GM12875 (cell line): ENCODE data around the gene GLB1L2.
"Not testable (repeated sequence)": the region's sequence is repeated elsewhere in the genome, so short reads cannot be mapped to it uniquely, and the experiment has no call there.

Experiments
- H3K4me3 ChIP-seq: one replicate; pipeline ENCODE4 v1.5.1; 2011; ENCODE audit warnings: low read depth, low read length, control low read depth
- CTCF ChIP-seq: IDR thresholded peaks from 2 replicates; pipeline ENCODE4 v1.5.1; 2011; ENCODE audit warnings: low read depth, mild to moderate bottlenecking, control low read depth, inconsistent platforms, low read length, moderate library complexity, borderline replicate concordance; ENCODE audit not compliant: insufficient read depth

The GLB1L2 gene

DNA sequence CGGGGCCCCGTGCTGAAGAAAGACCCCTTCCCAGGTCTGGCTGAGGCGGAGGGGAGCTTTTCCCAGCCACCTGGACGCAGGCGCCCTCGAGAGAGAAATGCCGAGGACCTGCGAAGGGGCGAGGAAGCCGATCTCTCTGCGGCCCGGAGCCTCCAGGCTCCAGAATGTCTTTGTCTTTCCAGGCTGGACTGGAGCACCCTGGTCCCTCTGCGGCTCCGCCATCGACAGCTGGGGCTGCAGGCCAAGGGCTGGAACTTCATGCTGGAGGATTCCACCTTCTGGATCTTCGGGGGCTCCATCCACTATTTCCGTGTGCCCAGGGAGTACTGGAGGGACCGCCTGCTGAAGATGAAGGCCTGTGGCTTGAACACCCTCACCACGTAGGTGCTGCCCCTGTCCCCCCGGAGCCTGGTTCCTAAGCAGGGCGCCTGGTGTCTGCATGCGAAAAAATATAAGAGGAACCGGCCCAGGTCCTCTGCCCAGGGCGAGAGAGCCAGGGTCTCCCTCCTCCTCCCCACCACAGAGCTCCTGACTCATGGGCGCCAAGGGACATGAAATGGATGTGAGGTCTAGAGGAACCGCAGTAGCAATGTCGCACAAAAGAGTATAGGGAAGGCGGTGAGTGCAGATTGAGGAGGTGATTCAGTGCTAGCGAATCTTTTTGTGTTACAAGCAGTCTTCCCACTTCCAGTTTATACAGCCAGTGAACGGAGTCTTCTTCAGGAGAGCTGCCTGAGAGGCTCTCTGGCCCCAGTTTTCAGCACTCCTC, 11.0 kb downstream of the GLB1L2 start:
- no peak overlapping the region for H3K4me3 ChIP-seq
- no peak for TF ChIP-seq CTCF

DNA sequence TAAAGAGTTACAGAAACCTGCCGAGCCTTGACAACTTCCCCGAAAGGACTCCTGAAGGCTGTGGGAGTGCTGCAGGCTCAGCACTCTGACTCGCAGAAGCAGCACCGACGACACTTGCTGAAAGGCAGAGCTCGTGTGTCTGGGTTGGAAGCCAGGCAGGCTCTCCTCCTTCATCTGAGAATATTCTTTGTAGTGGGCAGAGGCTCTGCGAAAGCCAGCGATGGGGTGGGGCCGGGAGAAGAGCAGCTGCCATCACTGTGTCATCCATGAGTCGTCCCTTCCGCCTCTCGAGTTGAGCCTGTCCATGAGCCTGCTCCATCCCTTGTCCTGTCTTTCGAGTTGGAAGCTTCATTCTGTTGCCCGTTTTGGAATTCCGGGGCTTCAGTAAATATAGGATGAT, 11.9 kb downstream of the GLB1L2 start:
- no peak for TF ChIP-seq CTCF
- H3K4me3 ChIP-seq = no peak overlapping the region

DNA sequence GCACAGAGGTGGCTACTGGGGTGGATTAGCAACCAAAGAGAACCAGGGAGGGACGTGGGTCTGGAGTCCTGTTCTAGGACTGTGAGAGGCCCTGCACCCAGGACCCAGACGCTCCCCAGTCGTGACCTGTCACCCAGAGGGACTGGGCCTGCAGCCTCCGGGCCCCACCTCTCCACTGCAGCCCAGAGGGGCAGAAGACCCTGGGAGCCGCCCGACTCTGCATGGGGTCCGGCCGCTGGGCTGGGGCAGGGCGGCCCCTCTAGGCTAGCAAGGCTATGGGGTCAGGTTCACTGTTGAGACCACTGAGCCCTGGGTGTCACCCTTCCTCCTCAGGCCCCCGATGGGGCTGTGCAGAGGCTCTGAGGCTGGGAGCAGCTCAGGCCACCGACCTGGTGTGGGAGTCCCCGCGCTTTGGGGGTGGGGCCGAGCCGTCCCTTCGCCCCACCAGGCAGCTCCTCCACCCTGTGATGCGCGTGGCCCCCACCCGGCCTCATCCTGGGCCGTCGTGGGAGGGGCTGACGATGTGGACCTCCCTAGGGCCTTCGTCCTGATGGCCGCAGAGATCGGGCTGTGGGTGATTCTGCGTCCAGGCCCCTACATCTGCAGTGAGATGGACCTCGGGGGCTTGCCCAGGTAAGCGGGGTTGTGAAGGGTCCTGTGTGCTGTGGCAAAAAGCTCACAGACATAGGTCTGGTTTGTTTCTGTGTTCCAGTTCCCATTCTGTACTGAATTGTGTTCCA, 12.9 kb downstream of the GLB1L2 start:
- not testable (repeated sequence) for H3K4me3 ChIP-seq

- no peak for TF ChIP-seq CTCF
- H3K4me3 ChIP-seq = no peak overlapping the region
These were observed 13.4 kb downstream of the GLB1L2 start for GRCh38 chr11:134345237-134345550.

DNA sequence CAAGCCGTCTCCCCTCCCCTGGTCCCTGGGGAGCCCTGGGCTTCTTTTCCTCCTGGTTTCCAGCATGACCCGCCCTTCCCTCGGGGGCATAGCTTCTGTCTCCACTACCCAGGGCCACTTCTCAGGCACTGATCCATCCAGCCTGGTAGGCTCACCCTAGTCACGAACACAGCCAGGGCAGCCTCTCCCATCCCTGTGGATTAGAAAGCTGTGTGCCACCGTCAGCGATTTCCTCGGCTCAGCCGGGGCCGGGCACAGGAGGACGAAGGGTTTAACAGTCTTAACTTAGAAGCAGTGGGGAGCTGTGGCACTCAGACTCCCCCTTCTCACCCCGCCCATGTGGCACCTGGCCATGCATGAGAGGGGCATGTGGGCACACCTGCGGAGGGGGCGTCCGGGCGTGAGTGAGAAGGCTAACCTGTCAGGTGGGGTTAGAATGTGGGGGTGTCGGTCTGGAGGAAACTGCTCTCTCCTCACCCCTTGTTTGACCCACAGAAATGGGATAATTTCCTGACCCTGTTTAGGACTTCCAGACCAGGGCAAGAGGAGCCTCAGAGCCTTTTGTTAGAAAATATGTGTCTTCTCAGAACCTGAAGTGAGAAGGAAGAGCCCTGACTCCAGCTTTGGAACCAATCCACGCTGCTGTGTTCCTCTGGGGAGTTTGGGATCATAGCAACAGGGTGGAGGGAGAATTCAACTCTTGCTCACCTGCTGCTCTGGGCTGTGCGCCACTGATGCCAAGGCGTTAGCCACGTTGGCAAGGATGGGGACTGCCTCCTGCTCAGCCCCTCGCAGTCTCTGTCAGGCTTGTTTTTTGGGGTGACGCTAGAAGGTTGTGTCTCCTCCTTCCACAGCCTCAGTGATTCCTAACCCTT, 14.6 kb downstream of the GLB1L2 start:
- H3K4me3 ChIP-seq = no peak overlapping the region
- TF ChIP-seq CTCF = no peak

DNA sequence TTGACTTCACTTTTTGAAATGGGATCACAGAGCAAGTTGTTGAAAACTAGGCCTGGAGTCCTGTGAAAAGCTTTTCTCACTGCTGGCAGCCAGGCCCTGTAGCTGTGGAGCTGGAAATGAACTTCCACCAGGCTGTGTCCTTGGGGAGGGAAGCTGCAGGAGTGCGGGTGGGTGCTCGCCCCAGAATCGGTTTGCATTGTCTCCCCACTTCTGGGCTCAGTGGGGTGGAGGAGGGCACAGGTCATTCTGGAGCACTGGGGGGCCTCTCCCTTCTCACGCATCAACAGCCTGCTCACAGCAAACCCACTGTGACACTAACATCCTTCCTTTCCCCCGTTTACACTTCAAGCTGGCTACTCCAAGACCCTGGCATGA, 15.2 kb downstream of the GLB1L2 start:
- TF ChIP-seq CTCF = no peak

GRCh38 chr11:134347441-134347840, 15.7 kb downstream of the GLB1L2 start:
- TF ChIP-seq CTCF = no peak
- H3K4me3 ChIP-seq = no peak overlapping the region

More for the DNA sequence above, 15.2 kb downstream of the GLB1L2 start:
- no peak overlapping the region for H3K4me3 ChIP-seq
